Measurements from ENCODE around the gene E2F1.
"Not testable (repeated sequence)": the region's sequence is repeated elsewhere in the genome, so short reads cannot be mapped to it uniquely, and the experiment has no call there.

The E2F1 gene

GRCh38 chr20:33657704-33658095 is 28.5 kb downstream of the E2F1 start:
- DNase-seq (ENCODE audit: low spot score) = no peak

GRCh38 chr20:33656783-33657703 is 29.1 kb downstream of the E2F1 start:
- no peak for DNase-seq (ENCODE audit: low spot score)

GRCh38 chr20:33656010-33656782 is 30.0 kb downstream of the E2F1 start:
- DNase-seq (ENCODE audit: low spot score) = no peak

GRCh38 chr20:33655164-33655563 is 31.0 kb downstream of the E2F1 start:
- DNase-seq (ENCODE audit: low spot score) = no peak

GRCh38 chr20:33654680-33655161 is 31.5 kb downstream of the E2F1 start:
- no peak for DNase-seq (ENCODE audit: low spot score)

GRCh38 chr20:33653900-33654596 is 32.1 kb downstream of the E2F1 start:
- DNase-seq (ENCODE audit: low spot score) = peak; percentile 59

GRCh38 chr20:33653218-33653899 is 32.8 kb downstream of the E2F1 start:
- peak; percentile 45 for DNase-seq (ENCODE audit: low spot score)

- no peak for DNase-seq (ENCODE audit: low spot score)
Measured at GRCh38 chr20:33651562-33652048, 34.6 kb downstream of the E2F1 start.

- no peak for DNase-seq (ENCODE audit: low spot score)
Measured at GRCh38 chr20:33650753-33651561, 35.2 kb downstream of the E2F1 start.

GRCh38 chr20:33650111-33650752 is 36.0 kb downstream of the E2F1 start:
- DNase-seq (ENCODE audit: low spot score) = no peak

GRCh38 chr20:33649201-33649681 is 36.9 kb downstream of the E2F1 start:
- DNase-seq (ENCODE audit: low spot score) = no peak

GRCh38 chr20:33648396-33649004 is 37.7 kb downstream of the E2F1 start:
- no peak for DNase-seq (ENCODE audit: low spot score)

- DNase-seq (ENCODE audit: low spot score) = no peak
Measured at GRCh38 chr20:33647603-33648395, 38.4 kb downstream of the E2F1 start.

- DNase-seq (ENCODE audit: low spot score) = not testable (repeated sequence)
Measured at GRCh38 chr20:33646959-33647602, 39.1 kb downstream of the E2F1 start.

GRCh38 chr20:33646191-33646590 is 40.0 kb downstream of the E2F1 start:
- no peak for DNase-seq (ENCODE audit: low spot score)

- no peak for DNase-seq (ENCODE audit: low spot score)
Measured at GRCh38 chr20:33645396-33645795, 40.8 kb downstream of the E2F1 start.

GRCh38 chr20:33645072-33645358 is 41.2 kb downstream of the E2F1 start:
- DNase-seq (ENCODE audit: low spot score) = no peak

GRCh38 chr20:33644313-33645071 is 41.7 kb downstream of the E2F1 start:
- DNase-seq (ENCODE audit: low spot score) = no peak

Measured in LoVo (cell line).